Heart left ventricle (tissue), 13 donors: Measurements from ENCODE around the gene SPPL3.

Source experiments
- CTCF ChIP-seq, 12 donors: fragments of 200-600 bp; sonication (generic) in 4 of 12; IDR thresholded peaks; one replicate each; pipeline versions ENCODE4 v1.5.0 to v1.8.0; 2018 to 2022; ENCODE audit warnings: antibody characterized with exemption in 12 of 12, mild to moderate bottlenecking in 5 of 12
- POLR2A ChIP-seq, 2 donors: fragments of 450-650 bp; IDR thresholded peaks; one replicate each; pipeline ENCODE4 v1.6.1; 2017; ENCODE audit warnings: antibody characterized with exemption in 2 of 2, mild to moderate bottlenecking in 2 of 2, moderate library complexity in 2 of 2
- donor health status: ischemic (EF 13 %, LVEDD 7.1; RV severe dilation, severe dysfunction).
- donor health status: DM: no; HTN: yes; CAD: no.
- donor health status: DM: no; HTN: no; CAD: no.
- donor health status: ischemic (EF 25% LVEDD 6.9; RV normal size, moderate dysfunction).
- donor health status: ischemic (EF 25% LVEDD 5.7; RV mildly dilated, moderate dysfunction).
- donor health status: ischemic (EF 35%, LVEDD 5.7; RV mildly dilated, moderate dysfunction).
- donor health status: nonischemic (EF 11% LVEDD 7.7; RV severe dilation, severe dysfunction).
- donor health status: DM: yes; HTN: yes; CAD: no.
- donor health status: PGD.
- donor health status: ischemic (EF 29% LVEDD 5.4; RV normal size, mild dysfunction).
- donor health status: nonischemic (EF 23%, LVEDD 6.1; RV moderate dilation, normal function).

GRCh38 chr12:120932956-120933526, 28.9 kb upstream of the SPPL3 start:
- no peak for TF ChIP-seq CTCF (IDR thresholded peaks at IDR 0.05)
- no peak for TF ChIP-seq POLR2A (IDR thresholded peaks at IDR 0.05)
